OCI-LY1 (cell line): ENCODE data around the gene SMAP1.

Experiments
- CTCF ChIP-seq: fragments of 200-600 bp; sonication (generic), shearing (Covaris generic); IDR thresholded peaks from 2 replicates; pipeline ENCODE4 v1.5.1; 2017; ENCODE audit warnings: mild to moderate bottlenecking, antibody characterized with exemption, low read length, moderate library complexity, mixed read lengths
- EZH2 ChIP-seq: fragments of 200-600 bp; sonication (generic), shearing (Covaris generic); IDR thresholded peaks from 2 replicates; pipeline ENCODE4 v1.8.0; 2017; ENCODE audit warnings: borderline replicate concordance, mixed run types, mild to moderate bottlenecking, antibody characterized with exemption, low read length, moderate library complexity, mixed read lengths

- TF ChIP-seq CTCF (no peak), EZH2 (no peak)
Observed at GRCh38 chr6:70811788-70812187, 144.1 kb downstream of the SMAP1 start.
